Measurements from ENCODE around the gene TEX13A. TPM values are rescaled to one million over a fixed set of nuclear protein-coding genes. Genes with fewer than 3 reads are reported as not detected.
A peak's percentile ranks its signal among the peaks of the same experiment; 100 is the strongest.

The TEX13A gene, protein sequence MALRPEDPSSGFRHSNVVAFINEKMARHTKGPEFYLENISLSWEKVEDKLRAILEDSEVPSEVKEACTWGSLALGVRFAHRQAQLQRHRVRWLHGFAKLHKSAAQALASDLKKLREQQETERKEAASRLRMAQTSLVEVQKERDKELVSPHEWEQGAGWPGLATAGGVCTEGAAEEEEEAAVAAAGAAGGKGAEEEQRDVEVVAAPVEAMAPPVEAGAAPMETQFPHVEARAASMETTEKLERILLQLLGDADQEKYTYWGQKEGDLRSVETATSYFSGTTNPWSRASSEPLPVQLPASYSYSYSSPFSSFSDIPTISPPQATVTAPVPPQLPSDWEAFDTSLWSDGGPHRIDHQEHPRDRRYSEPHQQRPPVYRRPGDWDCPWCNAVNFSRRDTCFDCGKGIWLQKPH
- not detected in 2 replicates for total RNA-seq (2021)
- Bru-seq, nascent RNA, result not detected
- BruChase-seq, experiment 1, labeled RNA remaining after a 2-hour chase, result not detected
- BruChase-seq, experiment 2, labeled RNA remaining after a 6-hour chase, result percentile 24 among the genes with signal in this experiment
- long read RNA-seq, result 0 reads

DNA sequence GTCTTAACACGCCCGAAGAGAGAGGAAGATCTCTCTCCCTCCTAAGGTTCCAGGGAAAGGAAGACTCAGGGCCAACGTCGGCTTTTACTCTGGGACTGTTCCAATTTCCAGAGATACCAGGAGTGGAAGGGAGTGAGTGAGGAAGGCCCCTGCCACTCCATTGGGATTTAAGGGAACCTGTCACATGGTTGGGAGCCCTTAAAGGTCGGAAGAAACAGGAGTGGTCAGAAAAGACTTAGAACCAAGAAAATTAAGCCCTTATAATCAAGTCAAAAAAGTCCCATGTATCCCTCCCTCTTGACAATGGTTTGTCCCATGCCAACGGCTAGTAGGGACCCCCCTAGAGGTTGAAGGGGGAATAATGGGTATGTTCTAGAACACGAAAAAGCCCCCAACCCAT is at the start of gene TEX13A:
Gene TEX13A, minus strand, starts transcription at position 59 of the 400 bp plus-strand sequence. CDS start 297 bp downstream, outside the sequence.
- no peaks in the 10 kb centered on the region for H3F3A ChIP-seq (ENCODE audit: insufficient read depth, low read depth)
- ChIA-PET POLR2A (ENCODE audit: unreplicated experiment) (no interaction called here), CTCF (no interaction called here)
- H3K4me1 ChIP-seq (replicated peaks; ENCODE audit: insufficient read depth), result no peaks in the 10 kb centered on the region
- no peaks in the 10 kb centered on the region for H3K9me2 ChIP-seq (ENCODE audit: insufficient read depth)
- no peaks in the 10 kb centered on the region for H3K79me2 ChIP-seq (ENCODE audit: low read depth)
- no peak for DNase-seq
- H3K4me3 ChIP-seq, result no peak within 1 kb of the TSS
- no TSS peak for BruUV-seq (replicated peaks)
- no peaks in the 10 kb centered on the region for H3K36me3 ChIP-seq (ENCODE audit: low read depth)
- no peaks in the 10 kb centered on the region for H3K9me3 ChIP-seq (ENCODE audit: insufficient read depth, low read depth)
- TF ChIP-seq CTCF (conservative IDR thresholded peaks at IDR 0.05) (no peak), EZH2 (IDR thresholded peaks at IDR 0.05; ENCODE audit: low read depth) (no peak)
- H4K20me1 ChIP-seq (ENCODE audit: insufficient read depth), result no peaks in the 10 kb centered on the region
- H3K27ac ChIP-seq, result no peak within 1 kb of the TSS
- no peaks in the 10 kb centered on the region for H3K27me3 ChIP-seq (ENCODE audit: insufficient read depth, low read depth)
- no peak within 1 kb of the TSS for H3K4me2 ChIP-seq
- intact Hi-C loops (cut with micrococcal nuclease; ENCODE audit: unreplicated experiment), result no loop called here
- no peak within 1 kb of the TSS for H2AFZ ChIP-seq

DNA sequence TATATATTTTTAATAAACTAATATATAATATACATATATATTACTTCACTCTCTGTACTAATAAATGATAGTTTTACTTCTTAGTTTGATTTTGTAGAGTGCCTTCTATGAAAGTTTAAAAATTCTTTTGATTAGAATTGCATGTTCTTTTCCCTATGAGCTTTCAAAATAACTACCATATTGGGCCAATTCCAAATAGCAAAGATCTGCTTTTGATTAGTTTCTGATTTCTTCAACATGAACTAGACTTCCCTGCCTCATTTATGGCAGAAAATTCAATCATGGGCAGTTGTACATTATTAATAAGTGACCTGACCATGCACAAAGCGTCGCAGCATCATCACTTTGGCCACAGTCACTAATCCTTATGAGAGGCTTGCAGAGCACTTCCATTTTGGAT is 48.9 kb upstream of the TEX13A start:
- no TSS peak for BruUV-seq (replicated peaks)

GRCh38 chrX:105267167-105267566 is 46.7 kb upstream of the TEX13A start:
- Histone ChIP-seq H3K79me2 (ENCODE audit: low read depth) (no peaks in the 10 kb centered on the region), H3K9me2 (ENCODE audit: insufficient read depth) (no peaks in the 10 kb centered on the region), H3K4me1 (replicated peaks; ENCODE audit: insufficient read depth) (peaks cover 9% of the 10 kb centered on the region), H2AFZ (no peak overlapping the region), H3K4me2 (no peak overlapping the region), H3K9me3 (ENCODE audit: insufficient read depth, low read depth) (no peaks in the 10 kb centered on the region), H3K27me3 (ENCODE audit: insufficient read depth, low read depth) (no peaks in the 10 kb centered on the region), H3K36me3 (ENCODE audit: low read depth) (no peaks in the 10 kb centered on the region), H3K4me3 (no peak overlapping the region), H4K20me1 (ENCODE audit: insufficient read depth) (no peaks in the 10 kb centered on the region), H3F3A (ENCODE audit: insufficient read depth, low read depth) (peaks cover 7% of the 10 kb centered on the region; the same call in 1 of the 2 replicates), H3K27ac (no peak overlapping the region)
- DNase-seq, result no peak
- BruUV-seq (replicated peaks), result no TSS peak
- TF ChIP-seq CTCF (conservative IDR thresholded peaks at IDR 0.05) (no peak), EZH2 (IDR thresholded peaks at IDR 0.05; ENCODE audit: low read depth) (no peak)
- intact Hi-C loops (cut with micrococcal nuclease; ENCODE audit: unreplicated experiment), result no loop called here
- POLR2A ChIA-PET (ENCODE audit: unreplicated experiment), result no interaction called here
- CTCF ChIA-PET, result no interaction called here

More for the DNA sequence above, 48.9 kb upstream of the TEX13A start:
- no peaks in the 10 kb centered on the region for H3K79me2 ChIP-seq (ENCODE audit: low read depth)
- H3K4me1 ChIP-seq (replicated peaks; ENCODE audit: insufficient read depth), result peaks cover 23% of the 10 kb centered on the region
- no peak overlapping the region for H2AFZ ChIP-seq
- H3F3A ChIP-seq (ENCODE audit: insufficient read depth, low read depth), result peaks cover 5% of the 10 kb centered on the region; the same call in 1 of the 2 replicates
- no peaks in the 10 kb centered on the region for H3K9me3 ChIP-seq (ENCODE audit: insufficient read depth, low read depth)
- ChIA-PET CTCF (no interaction called here), POLR2A (ENCODE audit: unreplicated experiment) (no interaction called here)
- DNase-seq, result no peak
- no peaks in the 10 kb centered on the region for H3K27me3 ChIP-seq (ENCODE audit: insufficient read depth, low read depth)
- intact Hi-C loops (cut with micrococcal nuclease; ENCODE audit: unreplicated experiment), result no loop called here
- TF ChIP-seq CTCF (conservative IDR thresholded peaks at IDR 0.05) (no peak), EZH2 (IDR thresholded peaks at IDR 0.05; ENCODE audit: low read depth) (no peak)
- no peak overlapping the region for H3K4me2 ChIP-seq
- no peak overlapping the region for H3K27ac ChIP-seq
- H3K4me3 ChIP-seq, result no peak overlapping the region
- H3K36me3 ChIP-seq (ENCODE audit: low read depth), result no peaks in the 10 kb centered on the region
- no peaks in the 10 kb centered on the region for H3K9me2 ChIP-seq (ENCODE audit: insufficient read depth)
- H4K20me1 ChIP-seq (ENCODE audit: insufficient read depth), result no peaks in the 10 kb centered on the region
